HL-60/S4 treated with phorbol 12-myristate 13-acetate at 8.2 ng/mL for 4 days and 3 days (cell line): Measurements from ENCODE around the gene TMEM214.
"Not testable (repeated sequence)": the region's sequence is repeated elsewhere in the genome, so short reads cannot be mapped to it uniquely, and the experiment has no call there.

Source experiments
- in situ Hi-C: fragments of 300-500 bp; cut with MboI; formaldehyde crosslinking; loops from 2 replicates; pipeline ENCODE4 v1.15.0; 2022; ENCODE audit warnings: low sequenced_read_pairs

Gene TMEM214

GRCh38 chr2:27060323-27060722 is 27.6 kb downstream of the TMEM214 start:
- in situ Hi-C loops = no loop called here

GRCh38 chr2:27065128-27065527 is 32.4 kb downstream of the TMEM214 start:
- in situ Hi-C loops = no loop called here

GRCh38 chr2:27067385-27067784 is 34.6 kb downstream of the TMEM214 start:
- in situ Hi-C loops = no loop called here

DNA sequence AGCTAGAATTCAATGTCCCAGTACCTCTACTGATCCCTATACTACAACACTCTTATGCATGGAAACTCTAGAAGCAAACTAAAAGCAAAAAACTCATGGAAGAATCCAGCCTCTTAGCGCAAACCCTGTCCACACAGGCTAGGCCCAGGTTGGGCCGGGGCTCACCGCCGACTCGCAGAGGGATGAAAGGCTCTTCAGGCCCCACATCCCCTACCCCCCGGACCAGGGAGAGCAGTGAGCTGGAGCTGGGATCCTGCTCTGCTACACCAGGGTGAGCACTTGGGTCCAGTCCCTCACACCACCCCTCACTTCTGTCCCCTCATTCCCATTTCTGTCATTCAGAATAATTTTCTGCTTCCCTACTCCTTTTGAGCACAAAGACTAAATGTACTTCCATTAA is 36.7 kb downstream of the TMEM214 start:
- in situ Hi-C loops = no loop called here

- in situ Hi-C loops = no loop called here
Measured at GRCh38 chr2:27069961-27070618, 37.3 kb downstream of the TMEM214 start.

GRCh38 chr2:27070653-27071276 is 38.0 kb downstream of the TMEM214 start:
- in situ Hi-C loops = no loop called here

DNA sequence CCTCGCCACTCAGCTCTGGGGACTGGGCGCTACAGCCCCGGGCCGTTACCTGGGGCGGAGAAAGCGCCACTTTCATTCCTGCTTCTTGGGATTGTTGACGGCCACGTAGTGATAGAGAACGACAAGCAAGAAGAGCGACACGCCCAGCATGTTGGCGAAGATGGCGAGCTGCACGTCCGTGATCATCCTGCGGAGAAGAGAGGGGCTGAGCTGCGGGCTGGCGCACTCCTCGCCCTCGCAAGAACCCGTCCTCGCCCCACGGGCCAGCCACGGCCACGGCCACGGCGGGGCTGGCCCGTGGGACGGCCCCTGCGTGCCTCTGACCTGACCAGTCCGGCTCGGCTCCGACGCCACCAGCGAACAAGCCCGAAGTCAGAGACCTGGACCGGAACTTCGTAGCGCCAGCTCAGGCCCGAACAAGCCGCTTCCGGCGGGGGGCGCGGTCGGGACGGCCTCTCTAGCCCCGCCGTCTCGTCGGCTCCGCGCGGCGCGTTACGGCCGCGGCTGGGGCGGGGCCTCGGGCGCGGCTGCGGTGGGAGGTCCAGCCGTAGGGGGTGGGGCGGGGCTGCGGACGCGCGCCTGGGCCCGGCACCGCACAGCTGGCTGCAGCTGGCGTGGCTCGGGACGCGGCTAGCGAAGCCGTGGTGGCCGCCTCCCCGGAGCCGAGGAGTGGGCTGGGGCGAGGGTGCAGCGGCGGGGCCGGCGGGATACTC is 38.7 kb downstream of the TMEM214 start, which contains the start of gene OST4:
TSS of gene OST4 (minus strand) at position 378 of the 713 bp plus-strand sequence.
- in situ Hi-C loops = no loop called here

- in situ Hi-C loops = no loop called here
Measured at GRCh38 chr2:27071990-27072830, 39.4 kb downstream of the TMEM214 start.

GRCh38 chr2:27072920-27073319 is 40.2 kb downstream of the TMEM214 start:
- in situ Hi-C loops = no loop called here

- in situ Hi-C loops = no loop called here
Measured at GRCh38 chr2:27073782-27074181, 41.0 kb downstream of the TMEM214 start.

DNA sequence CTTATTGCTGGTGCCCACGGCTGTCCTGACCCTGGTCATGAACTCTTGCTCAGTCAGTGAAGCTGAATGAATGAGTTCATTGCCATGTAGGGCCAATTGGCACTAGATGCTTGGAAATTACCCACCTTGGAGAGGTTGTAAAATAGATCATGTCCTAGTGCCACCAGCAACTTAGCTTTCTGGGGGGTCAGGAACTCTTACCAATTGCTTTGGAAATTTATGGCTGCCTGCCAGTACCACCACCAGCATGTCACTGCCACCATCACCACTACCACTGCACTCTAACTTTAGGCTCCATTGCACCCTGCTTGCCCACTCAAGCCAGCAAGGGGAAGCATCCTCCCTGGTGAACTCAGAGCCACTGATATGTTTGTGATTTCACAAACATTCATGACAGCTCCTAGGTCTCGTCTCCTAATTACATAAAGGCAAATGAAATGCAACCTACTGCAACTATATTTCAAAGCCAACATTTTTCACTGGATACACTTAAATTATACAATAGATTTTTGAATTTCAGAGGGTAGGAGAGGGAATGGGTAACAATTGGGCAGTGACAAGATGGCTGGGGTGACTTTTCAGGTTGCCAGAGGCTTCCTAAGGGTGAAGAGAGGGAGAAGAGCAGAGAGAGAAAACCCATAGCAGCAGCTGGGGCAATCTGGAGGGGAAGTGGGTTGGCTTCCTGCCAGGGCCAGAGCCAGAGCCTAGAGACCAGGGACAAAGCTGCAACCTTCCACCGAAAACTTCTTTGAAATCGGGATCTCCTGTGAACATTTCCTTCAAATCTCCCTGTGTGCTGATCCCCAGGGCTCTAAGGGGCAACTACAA is 42.2 kb downstream of the TMEM214 start:
- in situ Hi-C loops = no loop called here

GRCh38 chr2:27075566-27075871 is 42.8 kb downstream of the TMEM214 start:
- in situ Hi-C loops = not testable (repeated sequence)

DNA sequence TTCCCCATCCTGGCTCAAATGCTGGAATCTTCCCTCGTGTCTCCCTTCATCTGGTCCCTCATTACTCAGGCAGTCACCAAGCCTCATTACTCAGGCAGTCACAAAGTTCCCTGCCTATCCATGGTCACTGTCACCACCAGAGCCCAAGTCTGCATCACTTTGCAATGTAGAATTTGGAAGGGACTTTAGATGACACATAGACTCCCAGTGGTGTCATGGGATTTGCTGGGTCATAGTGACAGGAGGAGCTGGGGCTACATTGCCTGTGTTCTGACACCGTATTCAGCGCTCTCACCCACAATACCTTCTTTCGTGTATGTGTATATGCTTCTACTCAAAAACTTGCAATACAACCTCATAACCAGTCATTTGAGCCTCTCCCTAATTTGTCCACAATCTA is 43.6 kb downstream of the TMEM214 start:
- in situ Hi-C loops = no loop called here

DNA sequence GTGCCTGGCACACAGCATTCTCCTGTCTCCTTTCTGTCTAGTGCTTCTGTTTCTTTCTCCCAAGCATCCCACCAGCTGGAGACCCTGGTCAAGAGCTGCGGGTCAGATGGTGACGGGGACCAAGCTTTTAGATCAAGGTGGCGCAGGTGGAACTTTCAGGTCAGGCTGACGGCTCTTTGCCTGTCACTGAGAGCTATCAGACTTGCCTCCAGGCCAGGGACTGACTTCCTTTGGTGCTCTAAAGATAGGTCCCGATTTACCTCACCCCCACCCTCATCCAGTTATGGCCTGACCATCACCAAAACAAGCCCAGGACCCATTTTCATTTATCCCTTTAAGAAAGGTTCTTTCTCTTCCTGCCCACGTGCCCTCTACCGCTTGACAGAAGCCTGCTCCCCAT is 44.5 kb downstream of the TMEM214 start:
- in situ Hi-C loops = no loop called here

- in situ Hi-C loops = no loop called here
Measured at GRCh38 chr2:27078267-27079194, 45.8 kb downstream of the TMEM214 start, which contains the start of gene EMILIN1. TSS of gene EMILIN1 (plus strand) at chr2:27078615. CDS start at chr2:27079066, 451 bp downstream.

DNA sequence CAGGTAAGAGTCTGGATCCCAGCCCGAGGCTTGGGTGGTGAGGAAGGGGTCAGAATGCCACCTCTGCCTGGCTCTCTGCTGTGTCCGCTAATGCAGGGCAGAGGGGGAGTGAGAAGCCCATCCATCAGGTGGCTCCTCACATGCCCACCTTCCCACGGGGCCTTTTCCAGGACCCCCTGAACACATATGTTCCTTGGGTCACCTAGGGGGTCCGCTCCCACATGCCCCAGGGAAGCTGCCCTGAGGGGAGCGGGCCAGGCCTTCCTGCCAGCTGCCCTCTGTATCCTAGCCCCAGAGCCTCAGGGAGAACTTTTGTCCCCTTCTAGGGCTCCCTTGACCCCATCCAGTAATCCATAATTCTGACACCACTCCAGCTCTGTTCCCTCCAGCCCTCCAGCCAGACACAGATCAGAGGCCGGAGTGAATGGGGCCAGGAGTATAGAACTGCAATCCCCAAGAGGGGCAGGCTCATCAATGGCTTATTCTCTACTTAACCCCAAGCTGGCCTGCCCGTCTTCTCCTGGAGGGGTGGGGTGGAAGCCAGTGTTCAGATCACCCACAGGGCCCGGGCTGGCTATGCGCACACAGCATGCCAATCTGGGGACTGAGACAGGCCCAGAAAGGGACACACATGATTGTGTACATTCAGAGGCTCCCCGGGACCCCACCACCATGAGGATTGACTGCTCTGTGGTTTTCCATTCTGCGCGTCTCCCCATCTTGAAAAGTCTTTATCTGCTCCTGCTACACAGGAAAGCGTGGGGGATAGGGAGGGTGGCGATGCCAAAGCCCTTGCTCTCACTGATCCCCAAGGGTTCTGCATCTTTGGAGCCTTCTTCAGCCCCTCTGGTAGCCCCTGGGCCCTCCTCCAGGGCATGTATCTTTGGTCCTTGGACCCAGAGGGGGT is 46.7 kb downstream of the TMEM214 start:
- in situ Hi-C loops = no loop called here

DNA sequence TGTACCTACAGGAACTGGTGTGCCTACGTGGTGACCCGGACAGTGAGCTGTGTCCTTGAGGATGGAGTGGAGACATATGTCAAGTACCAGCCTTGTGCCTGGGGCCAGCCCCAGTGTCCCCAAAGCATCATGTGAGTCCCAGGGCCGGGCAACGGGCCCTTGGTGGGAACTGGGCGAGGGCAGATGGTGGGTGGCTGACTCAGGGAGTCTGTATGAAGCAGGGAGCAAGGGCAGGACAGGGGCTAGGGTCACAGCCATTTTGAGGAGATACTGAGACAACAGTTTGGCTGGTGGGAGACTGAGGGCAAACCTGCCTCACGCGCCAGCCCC is 47.3 kb downstream of the TMEM214 start:
- in situ Hi-C loops = no loop called here

GRCh38 chr2:27080603-27080936 is 47.8 kb downstream of the TMEM214 start:
- in situ Hi-C loops = no loop called here
